ENCODE results near the gene RNASEH1. TPM values are rescaled to one million over a fixed set of nuclear protein-coding genes. Genes with fewer than 3 reads are reported as not detected.
A peak's percentile ranks its signal among the peaks of the same experiment; 100 is the strongest.

The RNASEH1 gene
- total RNA-seq, 1 experiment from 2014 or later: 42.0 TPM

DNA sequence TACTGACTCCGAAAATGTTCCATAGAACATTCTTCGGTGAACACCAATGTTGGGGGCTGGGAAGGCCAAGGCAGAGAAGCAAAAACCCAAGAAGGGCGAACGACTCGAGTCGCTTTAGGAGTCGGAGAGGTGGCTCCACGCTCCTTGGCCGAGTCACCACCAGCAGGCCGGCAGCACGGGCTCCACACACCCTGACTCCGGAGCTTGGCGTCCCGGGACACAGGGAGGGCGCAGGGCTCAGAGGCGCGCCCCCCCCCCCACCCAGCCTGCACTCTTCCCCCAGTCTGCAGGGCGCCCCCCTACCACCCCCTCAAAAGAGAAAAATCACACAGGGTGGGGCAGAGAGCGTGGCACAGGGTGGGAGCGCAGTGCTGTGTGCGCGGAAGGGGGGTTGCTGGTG, 31.3 kb downstream of the RNASEH1 start:
- H3K27ac Mint-ChIP-seq: no peak overlapping the region
- H2AFZ ChIP-seq (ENCODE audit: low read length): no peak overlapping the region

More for the DNA sequence above, 31.3 kb downstream of the RNASEH1 start:
- Histone ChIP-seq H3K4ac (ENCODE audit: low read depth, low read length) (no peak overlapping the region), H3K9ac (ENCODE audit: extremely low read depth, insufficient read length, low read length) (no peak overlapping the region), H3T11ph (ENCODE audit: low read length) (no peak overlapping the region), H3K27ac (ENCODE audit: insufficient read length, low read depth, low read length) (no peak overlapping the region), H3K4me2 (ENCODE audit: insufficient read depth, insufficient read length, low read length) (no peak overlapping the region), H2BK120ac (ENCODE audit: low read depth, low read length, poor library complexity, severe bottlenecking) (no peak overlapping the region), H2BK5ac (ENCODE audit: insufficient read length, low read length) (no peak overlapping the region), H3K79me2 (ENCODE audit: insufficient read depth, low read length) (no peaks in the 10 kb centered on the region), H4K20me1 (ENCODE audit: control insufficient read depth, insufficient read depth, insufficient read length) (no peaks in the 10 kb centered on the region), H3K23me2 (ENCODE audit: insufficient read length, low read depth, low read length, poor library complexity, severe bottlenecking) (no peaks in the 10 kb centered on the region), H4K8ac (replicated peaks; ENCODE audit: insufficient read length, low read depth, low read length) (peak overlapping the region; percentile 21), H3K79me1 (ENCODE audit: insufficient read depth, low read depth, low read length, poor library complexity, severe bottlenecking) (no peaks in the 10 kb centered on the region), H2BK15ac (ENCODE audit: low read depth, low read length) (no peak overlapping the region), H2BK20ac (ENCODE audit: low read depth, low read length, poor library complexity, severe bottlenecking) (no peak overlapping the region), H3K9me3 (ENCODE audit: control insufficient read depth, low read depth, low read length) (no peaks in the 10 kb centered on the region), H4K91ac (ENCODE audit: insufficient read length, low read depth, low read length) (no peak overlapping the region), H3K14ac (ENCODE audit: insufficient read depth, low read length) (no peak overlapping the region; the same call in 1 of the 2 replicates), H3K4me1 (ENCODE audit: insufficient read depth, low read length) (no peaks in the 10 kb centered on the region), H3K23ac (ENCODE audit: insufficient read length, low read depth, low read length) (no peak overlapping the region), H2BK12ac (ENCODE audit: insufficient read length, low read depth, low read length) (no peak overlapping the region), H3K27me3 (ENCODE audit: insufficient read depth, low read length) (no peaks in the 10 kb centered on the region), H2AK5ac (ENCODE audit: insufficient read length, low read length) (no peak overlapping the region), H4K5ac (ENCODE audit: insufficient read length, low read depth, low read length) (no peak overlapping the region), H3K18ac (ENCODE audit: insufficient read length, low read depth, low read length) (no peak overlapping the region), H3K56ac (ENCODE audit: insufficient read length, low read depth, low read length) (no peak overlapping the region)
- H3K9me3 Mint-ChIP-seq: no peaks in the 10 kb centered on the region; a peak in 1 of 5 replicates
- TF ChIP-seq, protein P1, sequence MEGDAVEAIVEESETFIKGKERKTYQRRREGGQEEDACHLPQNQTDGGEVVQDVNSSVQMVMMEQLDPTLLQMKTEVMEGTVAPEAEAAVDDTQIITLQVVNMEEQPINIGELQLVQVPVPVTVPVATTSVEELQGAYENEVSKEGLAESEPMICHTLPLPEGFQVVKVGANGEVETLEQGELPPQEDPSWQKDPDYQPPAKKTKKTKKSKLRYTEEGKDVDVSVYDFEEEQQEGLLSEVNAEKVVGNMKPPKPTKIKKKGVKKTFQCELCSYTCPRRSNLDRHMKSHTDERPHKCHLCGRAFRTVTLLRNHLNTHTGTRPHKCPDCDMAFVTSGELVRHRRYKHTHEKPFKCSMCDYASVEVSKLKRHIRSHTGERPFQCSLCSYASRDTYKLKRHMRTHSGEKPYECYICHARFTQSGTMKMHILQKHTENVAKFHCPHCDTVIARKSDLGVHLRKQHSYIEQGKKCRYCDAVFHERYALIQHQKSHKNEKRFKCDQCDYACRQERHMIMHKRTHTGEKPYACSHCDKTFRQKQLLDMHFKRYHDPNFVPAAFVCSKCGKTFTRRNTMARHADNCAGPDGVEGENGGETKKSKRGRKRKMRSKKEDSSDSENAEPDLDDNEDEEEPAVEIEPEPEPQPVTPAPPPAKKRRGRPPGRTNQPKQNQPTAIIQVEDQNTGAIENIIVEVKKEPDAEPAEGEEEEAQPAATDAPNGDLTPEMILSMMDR (conservative IDR thresholded peaks at IDR 0.05): no peak
- no peak overlapping the region for H3K4me3 Mint-ChIP-seq
- no peak for DNase-seq
- H3K27me3 Mint-ChIP-seq (ENCODE audit: low read depth): no peaks in the 10 kb centered on the region; the same call in 1 of the 2 replicates
- WGBS (ENCODE audit: extremely low coverage, insufficient read length, low lambda C conversion rate): no CpG with 5 or more reads among the region's 22 CpGs
- no peaks in the 10 kb centered on the region for H3K36me3 Mint-ChIP-seq (ENCODE audit: insufficient read depth in 1 of 3, low read depth in 3 of 3)
- no peaks in the 10 kb centered on the region for H3K4me1 Mint-ChIP-seq
